OCI-LY7 (cell line): ENCODE results near the gene CFAP54. TPM values are rescaled to one million over a fixed set of nuclear protein-coding genes. Genes with fewer than 3 reads are reported as not detected.

Experiments
- BruUV-seq: library from RNA; stranded (reverse); fragments of 400-500 nt; replicated peaks from 2 replicates; lab custom pipeline; 2021; lab: Mats Ljungman, UMichigan
- CTCF ChIA-PET: fragments of 300-600 bp; sonication (Branson Sonifier 250); formaldehyde crosslinking; loops from one replicate; lab custom pipeline; 2022; ENCODE audit warnings: antibody characterized with exemption; ENCODE audit not compliant: unreplicated experiment; lab: Charles Lee
- POLR2A ChIA-PET: fragments of 300-600 bp; sonication (Branson Sonifier 250); formaldehyde crosslinking; loops from one replicate; lab custom pipeline; 2022; ENCODE audit warnings: antibody characterized with exemption; lab: Charles Lee
- DNase-seq: peaks from one replicate; pipeline ENCODE4 v3.0.0-alpha.2; 2015; ENCODE audit warnings: low spot score
- H2AFZ ChIP-seq: fragments of 200-600 bp; sonication (generic), shearing (Covaris generic); 2 replicates; pipeline ENCODE4 v1.6.1; 2014; ENCODE audit warnings: mild to moderate bottlenecking, antibody characterized with exemption, low read length, moderate library complexity
- H3K27ac ChIP-seq: fragments of 200-600 bp; sonication (generic); 2 replicates; pipeline ENCODE4 v1.5.1; 2014; ENCODE audit warnings: mixed run types, low read depth, mild to moderate bottlenecking, moderate library complexity, low read length, inconsistent platforms; ENCODE audit not compliant: poor library complexity, severe bottlenecking
- H3K36me3 ChIP-seq: fragments of 200-600 bp; sonication (generic); 2 replicates; pipeline ENCODE4 v1.6.1; 2014; ENCODE audit warnings: mild to moderate bottlenecking, antibody characterized with exemption, low read length, moderate library complexity, mixed read lengths; ENCODE audit not compliant: insufficient read depth
- H3K4me1 ChIP-seq: fragments of 200-600 bp; sonication (generic); 2 replicates; pipeline ENCODE4 v1.5.1; 2014; ENCODE audit warnings: mild to moderate bottlenecking, low read length; ENCODE audit not compliant: insufficient read depth, poor library complexity, severe bottlenecking
- H3K4me2 ChIP-seq: fragments of 200-600 bp; sonication (generic); 2 replicates; pipeline ENCODE4 v1.6.1; 2014; ENCODE audit warnings: mild to moderate bottlenecking, low read length
- H3K4me3 ChIP-seq: fragments of 200-600 bp; sonication (generic); 2 replicates; pipeline ENCODE4 v1.5.1; 2014; ENCODE audit warnings: mild to moderate bottlenecking, low read depth, low read length; ENCODE audit not compliant: poor library complexity, severe bottlenecking
- H3K79me2 ChIP-seq: fragments of 200-600 bp; sonication (generic); 2 replicates; pipeline ENCODE4 v1.6.1; 2016; ENCODE audit warnings: low read depth, mild to moderate bottlenecking, low read length, moderate library complexity, mixed read lengths; ENCODE audit not compliant: insufficient read depth
- H3K9me2 ChIP-seq: fragments of 200-600 bp; sonication (generic); 2 replicates; pipeline ENCODE4 v1.6.1; 2016; ENCODE audit warnings: mild to moderate bottlenecking, low read length, mixed read lengths; ENCODE audit not compliant: insufficient read depth
- H3K9me3 ChIP-seq: fragments of 200-600 bp; sonication (generic); 2 replicates; pipeline ENCODE4 v1.6.1; 2014; ENCODE audit warnings: mild to moderate bottlenecking, mixed run types, low read length, mixed read lengths
- H4K20me1 ChIP-seq: fragments of 200-600 bp; sonication (generic); 2 replicates; pipeline ENCODE4 v1.6.1; 2014; ENCODE audit warnings: mild to moderate bottlenecking, antibody characterized with exemption, low read length, moderate library complexity, mixed read lengths; ENCODE audit not compliant: insufficient read depth
- CTCF ChIP-seq: fragments of 200-600 bp; sonication (generic); conservative IDR thresholded peaks from 2 replicates; pipeline ENCODE4 v1.5.1; 2014; ENCODE audit warnings: mild to moderate bottlenecking, antibody characterized with exemption, low read length, moderate library complexity, mixed read lengths
- EZH2phosphoT487 ChIP-seq: fragments of 200-600 bp; sonication (generic); IDR thresholded peaks from 2 replicates; pipeline ENCODE4 v1.6.1; 2018; ENCODE audit warnings: low read depth, borderline replicate concordance, mild to moderate bottlenecking, mixed run types, antibody characterized with exemption, low read length, moderate library complexity, mixed read lengths
- intact Hi-C: fragments of 100-400 bp; cut with micrococcal nuclease; formaldehyde crosslinking; loops from one replicate; pipeline ENCODE4 v1.10.0; 2022; ENCODE audit not compliant: unreplicated experiment
- total RNA-seq, 2 experiments: library from RNA; depleted of rRNA in 1 of 2; stranded (reverse); fragments of >200 nt in 1 of 2; shearing (Covaris generic) in 1 of 2; gene quantifications; 2 replicates each; pipeline ENCODE4 v1.2.3, GENCODE V29; 2014 to 2022

CFAP54 gene
- total RNA-seq, 2 experiments from 2014 or later = 0.53 TPM; not detected in 1

- H3K36me3 ChIP-seq = no peaks in the 10 kb centered on the region
- H3K79me2 ChIP-seq = no peaks in the 10 kb centered on the region
- H3K27ac ChIP-seq = no peak overlapping the region
- BruUV-seq = no TSS peak
- TF ChIP-seq EZH2phosphoT487 = no peak
- no peak for TF ChIP-seq CTCF
- no peaks in the 10 kb centered on the region for H3K9me3 ChIP-seq
- peaks cover 5% of the 10 kb centered on the region for H3K4me1 ChIP-seq
- no peak for DNase-seq
- no peaks in the 10 kb centered on the region for H4K20me1 ChIP-seq
- CTCF ChIA-PET = interaction anchor here (0.6 kb wide), 1 partner anchor 71 kb away, joined by 6 read pairs; no protein-coding TSS in a partner anchor
- 0 out of 2 replicates have a peak overlapping the region, but pooled peaks have one; percentile 3 for H3K4me2 ChIP-seq
- H2AFZ ChIP-seq = peak overlapping the region; percentile 74; the same call in 1 of the 2 replicates
- no peaks in the 10 kb centered on the region for H3K9me2 ChIP-seq
- intact Hi-C loops = no loop called here
- H3K4me3 ChIP-seq = no peak overlapping the region
- POLR2A ChIA-PET = interaction anchor here (0.5 to 0.8 kb wide), 4 partner anchors 26 to 263 kb away, joined by 3 to 5 read pairs (median 3); no protein-coding TSS in a partner anchor
These were observed 11.4 kb upstream of the CFAP54 start for GRCh38 chr12:96478011-96478410.

GRCh38 chr12:96482086-96482485, 7.3 kb upstream of the CFAP54 start:
- no peak overlapping the region for H3K4me2 ChIP-seq
- intact Hi-C loops = no loop called here
- H4K20me1 ChIP-seq = no peaks in the 10 kb centered on the region
- H3K79me2 ChIP-seq = no peaks in the 10 kb centered on the region
- CTCF ChIA-PET = no interaction called here
- BruUV-seq = no TSS peak
- DNase-seq = no peak
- no peaks in the 10 kb centered on the region for H3K9me3 ChIP-seq
- H3K4me3 ChIP-seq = no peak overlapping the region
- no peaks in the 10 kb centered on the region for H3K36me3 ChIP-seq
- H3K9me2 ChIP-seq = no peaks in the 10 kb centered on the region
- H3K27ac ChIP-seq = no peak overlapping the region
- POLR2A ChIA-PET = no interaction called here
- H2AFZ ChIP-seq = no peak overlapping the region
- peaks cover 8% of the 10 kb centered on the region for H3K4me1 ChIP-seq
- TF ChIP-seq CTCF (no peak), EZH2phosphoT487 (no peak)

- no peaks in the 10 kb centered on the region for H3K9me2 ChIP-seq
- no peak overlapping the region for H3K4me3 ChIP-seq
- no peaks in the 10 kb centered on the region for H3K36me3 ChIP-seq
- no peaks in the 10 kb centered on the region for H4K20me1 ChIP-seq
- no peak overlapping the region for H2AFZ ChIP-seq
- no peak for DNase-seq
- H3K4me1 ChIP-seq = peaks cover 10% of the 10 kb centered on the region
- H3K27ac ChIP-seq = no peak overlapping the region
- no peak for TF ChIP-seq CTCF
- TF ChIP-seq EZH2phosphoT487 = no peak
- ChIA-PET CTCF (no interaction called here), POLR2A (no interaction called here)
- no TSS peak for BruUV-seq
- no peaks in the 10 kb centered on the region for H3K9me3 ChIP-seq
- no peaks in the 10 kb centered on the region for H3K79me2 ChIP-seq
- no peak overlapping the region for H3K4me2 ChIP-seq
- intact Hi-C loops = no loop called here
These were observed 6.3 kb upstream of the CFAP54 start for GRCh38 chr12:96483116-96483515.
